Activated CD4-positive, alpha-beta T cell treated with anti-CD3 and anti-CD28 coated beads, Interleukin-2, amount 50 U/mL, for 1 hour (primary cell): ENCODE data around the gene RNF144B.
"Not testable (repeated sequence)": the region's sequence is repeated elsewhere in the genome, so short reads cannot be mapped to it uniquely, and the experiment has no call there.

Source experiments
- DNase-seq: peaks from one replicate; pipeline ENCODE4 v3.0.0-alpha.2; 2020

Gene RNF144B

DNA sequence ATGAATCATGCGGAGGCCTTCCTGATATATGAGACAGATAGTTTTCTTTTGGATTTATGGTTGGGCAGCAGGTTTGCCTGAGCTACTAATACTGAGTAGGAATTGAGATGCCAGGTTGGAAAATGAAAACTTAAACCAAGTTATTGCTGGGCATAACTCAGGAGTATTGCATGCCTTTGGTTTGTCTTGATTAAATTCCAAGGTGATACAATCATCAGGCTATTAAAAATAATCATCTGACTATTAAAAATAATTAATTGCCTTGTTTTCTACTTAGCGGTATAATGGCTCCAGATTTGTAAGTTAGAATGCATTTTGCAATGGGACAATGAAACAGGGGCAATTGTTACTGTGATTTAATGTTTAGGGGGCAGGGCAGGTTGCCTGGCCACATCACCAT is 15.5 kb upstream of the RNF144B start:
- DNase-seq, result no peak

DNA sequence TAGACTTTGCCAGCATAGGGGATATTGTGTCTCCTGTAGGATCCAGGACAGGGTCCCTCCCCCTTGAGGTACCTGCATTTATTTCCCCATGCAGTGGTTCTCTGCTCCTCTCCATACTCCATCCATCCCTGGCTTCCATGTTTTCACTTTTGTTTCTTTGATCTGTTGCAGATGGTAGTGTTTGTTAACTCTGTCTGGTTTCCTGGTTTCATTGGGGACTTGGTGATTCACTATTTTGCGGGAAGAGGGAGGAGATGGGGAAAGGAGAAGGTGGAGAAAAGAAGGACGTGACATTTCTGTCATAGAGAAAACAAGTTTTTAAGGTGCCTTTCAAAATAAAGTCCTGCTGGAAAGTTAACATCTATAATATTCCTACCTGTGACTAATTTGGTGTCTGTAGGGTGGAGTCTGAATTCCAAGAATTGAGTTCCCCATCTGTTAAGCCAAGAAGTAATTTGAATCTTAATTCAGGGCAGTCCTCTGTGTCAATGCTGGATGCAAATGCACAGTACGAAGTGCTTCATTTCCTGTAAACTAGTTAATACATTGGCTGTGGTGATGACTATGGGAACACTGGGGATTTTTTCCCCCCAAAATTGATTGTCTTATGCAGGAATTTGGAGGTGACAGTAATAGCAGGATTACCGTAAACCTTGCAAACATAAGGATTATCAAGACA is 6.9 kb upstream of the RNF144B start:
- DNase-seq, result no peak

DNA sequence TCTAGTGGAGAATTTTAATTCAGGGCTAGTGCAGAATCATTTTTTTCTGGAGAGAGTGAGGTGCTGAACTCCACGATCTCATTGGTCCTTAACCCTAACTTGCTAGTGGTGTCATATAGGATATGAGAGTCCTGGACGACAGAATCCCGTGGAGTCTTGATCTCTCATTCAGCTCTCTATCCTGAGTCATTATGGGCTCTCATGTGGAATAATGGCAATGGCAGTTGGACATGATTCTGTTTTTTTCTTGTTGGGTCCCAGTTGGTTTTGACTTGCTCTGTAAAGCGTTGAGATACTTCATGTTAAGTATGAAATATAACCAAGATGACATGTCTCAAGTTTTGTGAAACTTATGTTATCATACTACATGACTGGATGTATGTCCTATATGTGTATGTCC is 6.3 kb upstream of the RNF144B start:
- no peak for DNase-seq

DNA sequence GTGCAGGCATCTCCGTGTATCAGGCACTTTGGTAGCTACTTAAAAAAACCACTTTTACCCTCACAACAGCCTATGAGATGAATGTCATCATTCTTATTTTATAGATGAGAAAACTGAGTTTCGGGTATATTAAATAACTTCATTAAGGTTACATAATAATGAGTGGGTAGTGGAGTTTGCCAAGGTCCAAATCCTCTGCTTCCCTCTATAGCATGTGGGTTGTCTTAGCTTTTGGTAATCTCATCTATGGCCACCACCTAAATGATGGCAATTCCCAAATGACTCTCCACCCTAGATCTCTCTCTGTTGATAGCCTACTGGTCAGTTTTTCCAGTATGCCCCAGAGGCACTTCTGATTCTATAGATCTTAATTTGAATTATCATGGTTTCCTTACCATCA is 3.7 kb upstream of the RNF144B start:
- no peak for DNase-seq

DNA sequence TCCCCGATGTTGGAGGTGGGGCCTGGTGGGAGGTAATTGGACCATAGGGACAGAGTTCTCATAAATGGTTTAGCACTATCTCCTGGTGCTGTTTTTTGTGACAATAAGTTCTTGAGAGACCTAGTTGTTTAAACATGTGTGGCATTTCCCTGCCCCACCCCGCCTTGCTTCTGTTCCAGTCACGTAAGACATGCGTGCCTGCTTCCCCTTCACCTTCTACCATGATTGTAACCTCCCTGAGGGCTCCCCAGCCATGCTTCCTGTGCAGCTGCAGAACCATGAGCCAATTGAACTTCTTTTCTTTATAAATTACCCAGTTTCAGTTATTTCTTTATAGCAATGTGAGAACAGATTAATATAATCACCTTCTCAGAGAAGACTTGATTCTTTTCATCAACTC is 2.5 kb upstream of the RNF144B start:
- DNase-seq, result no peak

DNA sequence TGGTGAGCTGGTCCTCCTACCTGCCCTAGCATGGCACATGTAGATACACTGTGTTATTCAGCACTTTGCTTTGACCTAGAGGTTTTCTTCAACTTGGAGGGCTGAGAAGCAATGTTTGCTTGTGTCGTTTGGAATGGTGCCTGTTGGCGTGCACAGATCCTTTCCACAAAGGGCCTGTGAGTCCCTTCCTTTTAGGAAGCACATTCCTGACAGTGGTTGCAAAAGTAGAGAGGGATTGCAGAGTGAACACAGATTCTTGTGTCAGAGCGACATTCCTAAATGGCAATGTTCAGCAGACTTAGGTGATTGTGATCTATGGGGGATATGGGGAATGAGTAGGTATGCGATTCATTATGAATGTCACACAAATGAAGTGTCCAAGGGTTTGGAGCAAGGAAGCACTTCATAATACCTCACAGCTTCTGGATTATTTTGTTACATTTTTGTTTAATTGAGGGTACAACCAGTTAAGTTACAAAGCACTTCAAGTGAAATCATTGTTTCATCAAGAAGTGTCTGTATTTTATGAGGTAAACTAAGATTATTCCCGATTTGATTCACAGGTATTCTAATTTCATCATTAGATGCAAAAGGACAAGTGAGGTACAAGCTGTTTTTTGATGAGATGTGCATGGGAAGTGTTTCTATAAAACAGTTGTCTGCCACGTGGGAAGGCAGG is 713 bp upstream of the RNF144B start:
- DNase-seq, result no peak

DNA sequence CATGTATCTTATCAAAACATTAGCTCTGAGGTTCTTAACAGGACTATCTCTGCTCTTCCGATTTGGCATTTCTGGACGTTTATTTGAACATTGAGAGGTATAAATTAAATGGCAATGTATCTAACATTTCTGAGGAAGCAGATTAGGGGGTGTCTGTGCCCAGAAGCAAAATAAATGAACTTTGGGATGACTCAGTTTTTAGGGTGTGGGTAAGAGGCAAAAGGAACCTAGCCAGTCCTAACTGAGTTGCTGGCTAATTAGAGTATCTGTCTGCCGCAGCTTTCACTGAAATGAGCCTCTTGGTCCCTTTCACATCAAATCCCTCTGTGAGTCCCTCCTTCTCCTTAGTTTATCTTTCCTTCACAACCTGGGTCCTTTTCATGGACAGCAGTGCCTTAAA is 1.1 kb downstream of the RNF144B start:
- DNase-seq, result no peak

DNA sequence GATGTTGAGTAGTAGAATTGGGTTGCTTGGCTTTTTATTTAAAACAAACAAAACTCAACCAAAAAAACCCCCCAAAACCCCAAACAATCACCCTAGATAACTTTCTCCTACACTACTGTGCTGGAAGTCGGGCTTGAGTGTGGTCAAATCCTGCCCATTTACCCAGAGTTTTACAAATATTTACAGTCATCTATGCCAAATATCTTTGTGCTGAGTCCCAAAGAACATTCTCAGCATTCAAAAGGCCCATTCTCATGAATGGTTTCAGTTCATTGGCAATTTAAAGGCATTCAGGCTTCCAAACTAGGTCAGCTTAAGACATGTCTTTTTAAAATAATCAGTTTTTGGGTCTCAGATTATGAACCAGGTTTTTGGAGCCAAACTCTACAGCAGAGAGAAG is 1.8 kb downstream of the RNF144B start:
- no peak for DNase-seq

DNA sequence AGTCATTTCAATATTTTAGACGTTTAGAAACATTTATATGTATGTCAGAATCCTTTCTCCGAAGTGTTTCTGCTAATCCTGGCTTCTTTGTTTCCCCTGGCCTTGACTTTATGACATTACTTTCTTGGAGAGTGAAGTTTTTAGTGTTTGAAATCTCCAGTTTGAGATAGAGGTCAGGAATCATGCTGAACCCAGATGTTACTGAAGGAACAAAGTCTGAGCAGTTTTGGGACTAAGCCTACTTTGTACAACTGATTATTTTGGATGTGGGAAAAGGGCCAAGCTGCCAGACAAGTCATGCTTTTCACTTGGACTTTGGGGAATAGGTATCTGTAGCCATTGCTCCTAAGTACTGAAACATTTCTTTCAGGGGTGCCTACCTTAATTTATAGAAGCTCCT is 2.3 kb downstream of the RNF144B start:
- DNase-seq, result no peak

DNA sequence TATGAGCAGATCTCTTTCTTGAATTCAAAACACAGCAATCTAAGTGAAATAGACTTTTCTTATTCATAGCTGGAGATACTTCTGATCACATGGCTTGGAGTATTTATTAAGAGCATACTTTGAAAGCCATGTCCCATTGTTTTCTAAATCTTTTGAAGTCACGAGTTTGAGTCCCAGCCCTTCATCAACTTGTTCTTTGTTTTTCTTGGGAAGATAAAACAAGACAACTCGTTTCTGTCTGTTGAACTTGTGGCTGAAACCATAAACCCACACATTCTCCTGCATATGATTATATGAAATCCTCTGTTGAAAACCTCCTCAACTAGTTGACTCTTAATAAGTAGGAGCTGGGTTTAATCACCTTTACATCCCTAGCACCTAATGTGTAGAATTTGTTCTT is 3.3 kb downstream of the RNF144B start:
- DNase-seq, result no peak

DNA sequence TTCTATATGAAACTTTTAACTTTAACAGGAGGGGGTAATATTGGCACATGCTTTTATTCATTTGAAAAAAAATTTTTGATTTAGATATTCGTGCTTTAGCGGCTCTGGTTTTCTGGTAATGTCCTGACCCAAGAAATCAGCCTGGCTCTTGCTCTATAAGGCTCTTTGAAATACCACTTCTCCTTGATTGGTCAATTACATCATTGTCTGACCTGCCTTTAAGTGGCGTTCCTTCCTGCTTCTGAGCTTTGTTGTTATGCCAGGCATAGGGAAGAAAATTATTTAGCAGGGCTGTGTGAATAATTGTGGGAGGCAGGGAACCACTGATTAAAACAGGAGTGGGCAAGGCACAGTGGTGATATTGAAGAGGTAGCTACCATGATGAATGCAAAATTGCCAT is 3.9 kb downstream of the RNF144B start:
- DNase-seq, result no peak

DNA sequence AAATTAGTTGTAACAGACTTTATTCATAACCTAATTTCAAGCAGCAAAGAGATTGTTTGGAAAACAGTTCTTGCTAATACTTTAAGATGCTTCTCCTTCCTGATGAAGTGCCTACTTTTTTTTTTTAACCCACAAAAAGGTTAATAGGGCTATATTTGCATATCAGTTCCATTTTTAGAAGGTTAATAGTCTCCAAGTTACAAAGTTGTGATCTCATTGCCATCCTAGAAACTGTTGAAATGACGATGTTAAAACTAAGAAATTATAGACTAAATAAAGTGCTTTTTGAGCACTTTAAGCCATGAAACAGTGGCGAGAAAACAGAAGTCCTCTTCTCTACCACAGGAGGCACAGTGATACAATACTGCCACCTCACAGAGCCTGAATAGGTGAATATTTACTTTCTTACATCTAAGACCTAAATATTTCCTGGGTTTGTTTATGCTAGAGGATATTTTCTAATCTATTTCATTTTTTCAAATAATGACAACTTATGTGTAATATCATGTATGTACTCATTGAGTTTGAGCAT is 5.3 kb downstream of the RNF144B start:
- DNase-seq, result no peak

DNA sequence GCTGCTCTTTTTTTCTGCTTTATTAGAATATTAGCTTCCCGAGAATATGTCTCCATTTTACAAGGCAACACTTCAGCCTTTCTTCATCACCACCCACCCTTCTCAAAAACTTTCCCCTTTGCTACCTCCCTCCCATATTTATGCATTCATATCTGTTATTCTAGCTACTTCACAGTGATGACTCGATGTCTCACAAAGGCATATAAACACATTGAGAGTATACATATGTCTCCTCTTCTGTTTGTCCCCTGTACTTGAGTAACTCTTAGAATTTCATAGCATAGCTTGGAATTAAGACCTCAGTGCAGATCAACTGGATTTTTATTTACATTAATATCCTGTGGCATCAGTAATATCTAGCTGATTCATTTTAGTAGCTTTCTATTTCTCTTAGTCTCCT is 6.5 kb downstream of the RNF144B start:
- no peak for DNase-seq

DNA sequence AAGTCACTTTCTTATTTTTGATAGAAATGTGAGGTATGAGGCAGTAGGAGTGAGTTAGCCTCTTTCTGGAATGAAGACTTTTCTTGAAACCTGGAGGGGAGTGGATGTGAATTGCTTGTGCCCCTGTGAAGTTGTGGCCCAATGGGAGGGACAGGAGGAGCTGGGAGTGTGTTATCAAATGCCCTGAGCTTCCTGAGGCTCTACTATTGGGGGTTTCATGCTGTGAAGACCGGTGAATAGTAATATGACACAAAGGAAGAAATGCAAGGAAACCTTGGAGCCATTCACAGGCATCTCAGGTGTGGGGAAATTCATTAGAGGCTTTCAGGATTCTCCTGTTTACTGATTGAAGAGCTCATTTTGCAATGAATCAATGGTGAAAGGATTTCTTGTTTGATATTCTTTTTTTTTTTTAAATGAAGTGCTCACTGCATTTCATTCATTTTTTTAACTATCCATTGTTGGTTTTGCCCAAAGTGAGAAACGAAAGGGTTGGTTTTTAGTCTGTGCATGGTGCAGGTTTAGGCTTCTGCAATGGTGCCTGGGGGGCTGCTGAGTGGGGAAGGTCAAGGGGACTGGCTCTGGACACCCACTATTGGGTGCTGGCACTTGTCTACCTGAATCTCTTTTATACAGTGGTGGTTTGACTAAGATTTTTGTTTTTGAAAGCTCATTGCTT is 8.2 kb downstream of the RNF144B start:
- no peak for DNase-seq

DNA sequence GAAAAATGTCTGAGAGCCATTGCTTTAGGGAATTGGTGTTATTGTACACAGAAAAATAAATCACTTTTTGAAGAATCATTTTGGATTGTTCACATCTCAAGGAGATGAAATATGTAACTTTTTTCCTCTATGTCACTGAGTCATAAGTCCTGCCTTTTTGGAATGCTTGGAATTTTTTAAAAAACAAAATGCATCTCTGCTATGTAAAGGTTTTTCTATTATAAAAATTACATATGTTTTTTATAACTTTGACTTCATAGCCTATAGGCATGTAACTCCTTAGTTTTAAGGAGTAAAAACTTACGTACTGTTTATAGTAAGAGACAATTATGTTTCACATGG is 8.7 kb downstream of the RNF144B start:
- DNase-seq, result no peak

DNA sequence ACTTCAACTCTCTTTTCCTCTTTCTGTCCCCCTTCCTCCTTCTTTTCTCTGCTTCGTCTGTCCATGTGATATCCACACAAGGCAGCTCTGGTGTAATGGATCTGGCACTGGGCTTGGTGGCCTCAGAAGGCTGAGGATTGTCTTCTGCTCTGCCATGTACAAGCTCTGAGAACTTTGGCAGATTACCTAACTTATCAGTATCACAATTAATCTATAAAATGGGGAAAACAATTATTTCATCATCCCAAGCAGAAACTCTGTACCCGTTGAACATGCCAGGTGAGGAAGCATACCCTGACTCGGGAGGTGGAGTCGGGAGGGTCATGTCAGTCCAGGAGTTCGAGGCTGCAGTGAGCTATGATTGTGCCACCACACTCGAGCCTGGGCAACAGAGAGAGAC is 10.6 kb downstream of the RNF144B start:
- no peak for DNase-seq

DNA sequence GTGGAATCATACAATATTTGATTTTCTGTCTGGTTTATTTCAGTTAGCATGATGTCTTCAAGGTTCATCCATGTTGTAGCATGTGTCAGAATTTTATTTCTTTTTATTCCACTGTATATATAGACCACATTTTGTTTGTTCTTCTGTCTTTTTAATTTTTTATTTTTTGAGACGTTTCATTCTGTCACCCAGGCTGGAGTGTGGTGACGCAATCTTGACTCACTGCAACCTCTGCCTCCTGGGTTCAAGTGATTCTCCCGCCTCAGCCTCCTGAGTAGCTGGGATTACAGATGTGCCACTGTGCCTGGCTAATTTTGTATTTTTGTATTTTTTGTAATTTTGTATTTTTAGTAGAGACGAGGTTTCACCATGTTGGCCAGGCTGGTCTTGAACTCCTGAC is 11.1 kb downstream of the RNF144B start:
- DNase-seq, result not testable (repeated sequence)

DNA sequence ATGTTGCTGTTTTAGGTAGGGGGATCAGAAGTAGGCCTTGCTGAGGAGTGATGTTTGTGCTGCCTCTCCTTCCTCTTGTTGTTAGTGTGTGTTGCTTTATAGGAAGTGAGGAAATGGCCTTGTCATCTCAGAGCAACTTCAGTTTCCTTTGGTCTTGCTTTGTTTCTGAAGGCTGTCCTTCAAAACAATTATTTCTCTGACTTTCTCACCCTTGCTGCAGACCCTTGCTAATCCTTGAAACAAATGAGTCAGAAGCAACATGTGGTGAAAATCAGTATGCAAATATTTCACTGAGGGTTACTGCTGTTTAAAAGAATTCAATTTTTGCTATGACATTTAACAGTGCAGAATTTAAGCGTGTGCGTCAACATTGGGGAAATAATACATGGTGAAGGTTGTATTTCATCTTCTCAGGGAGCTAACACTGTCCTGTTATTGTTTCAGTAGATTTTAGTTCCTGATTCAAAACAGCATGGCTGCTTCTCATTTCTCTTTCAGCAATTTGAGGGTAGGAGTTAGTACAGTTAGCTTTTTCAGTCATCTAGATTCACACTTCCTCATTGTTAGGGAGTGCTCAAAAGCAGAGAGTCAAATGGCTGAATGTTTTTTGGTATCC is 13.8 kb downstream of the RNF144B start:
- DNase-seq, result no peak

DNA sequence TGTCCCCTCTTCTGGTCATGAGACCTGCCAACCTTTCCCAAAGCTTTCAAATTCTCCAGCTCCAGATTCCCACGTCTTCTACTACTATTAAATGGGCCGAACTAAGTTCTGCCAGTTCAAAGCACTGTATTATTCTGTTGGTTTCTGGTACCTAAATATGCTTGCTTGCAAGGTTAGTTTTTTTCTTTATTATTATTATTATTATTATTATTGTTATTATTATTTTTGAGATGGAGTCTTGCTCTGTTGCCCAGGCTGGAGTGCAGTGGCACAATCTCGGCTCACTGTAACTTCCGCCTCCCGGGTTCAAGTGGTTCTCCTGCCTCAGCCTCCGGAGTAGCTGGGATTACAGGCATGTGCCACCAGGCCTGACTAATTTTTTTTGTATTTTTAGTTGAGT is 17.8 kb downstream of the RNF144B start:
- DNase-seq, result not testable (repeated sequence)

DNA sequence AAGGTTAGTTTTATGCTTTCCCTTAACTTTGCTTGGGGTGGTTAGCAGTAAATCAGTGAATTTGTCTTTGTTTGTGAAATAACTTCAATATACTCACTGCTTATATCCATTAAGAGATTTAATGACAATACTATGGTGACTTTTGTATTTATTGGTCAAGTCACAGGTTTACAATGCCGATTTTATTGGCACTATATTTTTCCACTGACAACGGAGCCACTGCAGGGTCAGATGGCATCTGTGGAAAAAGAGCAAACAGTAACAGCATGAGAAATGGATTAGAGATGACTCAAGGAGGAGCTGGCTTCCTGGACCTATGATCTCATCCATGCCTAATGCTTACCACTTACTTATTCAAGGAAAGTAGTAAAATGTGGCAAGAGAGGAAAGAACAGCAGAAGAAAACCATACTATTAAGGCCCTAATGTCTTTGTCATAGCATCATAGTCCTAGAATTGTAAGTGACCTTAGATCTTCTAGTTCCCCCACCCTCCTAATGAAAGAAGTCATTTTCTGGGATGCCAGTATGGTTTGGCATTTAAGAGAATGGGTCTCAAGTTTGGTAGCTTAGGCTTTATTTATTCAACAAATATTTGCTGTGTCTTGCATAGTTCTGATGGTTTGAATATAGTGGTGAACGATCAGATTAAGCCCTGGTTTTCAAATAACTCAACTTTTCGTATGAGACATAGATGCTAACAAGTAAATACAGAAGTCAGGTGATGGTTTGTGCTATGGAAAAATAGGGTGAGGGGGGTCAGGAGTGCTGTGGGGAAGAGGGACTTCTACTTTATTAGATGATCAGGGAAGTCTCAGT is 18.5 kb downstream of the RNF144B start:
- DNase-seq, result no peak

DNA sequence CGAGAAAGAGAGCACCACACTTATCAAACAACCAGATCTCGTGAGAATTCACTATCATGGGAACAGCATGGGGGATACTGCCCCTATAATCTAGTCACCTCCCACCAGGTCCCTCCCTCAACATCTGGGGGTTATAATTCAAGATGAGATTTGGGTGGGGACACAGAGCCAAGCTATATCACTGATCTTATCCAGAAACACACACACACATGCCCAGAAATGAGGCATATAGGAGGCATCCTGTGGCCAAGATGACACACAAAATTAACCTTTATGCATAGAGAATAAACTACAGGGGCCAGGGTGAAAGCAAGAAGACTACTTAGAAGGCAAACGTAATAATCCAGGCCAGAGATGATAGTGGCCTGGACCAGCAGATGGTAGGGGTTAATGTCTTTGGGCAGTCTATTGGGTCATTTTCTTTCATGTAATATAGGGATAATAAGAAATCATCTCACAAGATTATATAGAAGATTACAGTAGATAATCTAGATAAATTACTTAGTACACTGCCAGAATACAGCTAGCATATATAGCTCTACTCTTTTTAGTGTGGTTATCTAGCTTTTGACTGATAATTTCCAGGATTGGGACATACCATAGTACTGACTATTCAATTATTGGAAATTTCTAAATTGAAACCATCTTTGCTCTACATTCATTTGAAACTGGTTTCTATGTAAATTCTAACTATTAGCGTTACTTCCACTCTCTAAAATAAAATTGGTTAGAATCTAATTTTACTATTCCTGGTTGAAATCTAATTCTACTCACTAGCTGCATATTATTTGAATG is 20.0 kb downstream of the RNF144B start:
- no peak for DNase-seq

DNA sequence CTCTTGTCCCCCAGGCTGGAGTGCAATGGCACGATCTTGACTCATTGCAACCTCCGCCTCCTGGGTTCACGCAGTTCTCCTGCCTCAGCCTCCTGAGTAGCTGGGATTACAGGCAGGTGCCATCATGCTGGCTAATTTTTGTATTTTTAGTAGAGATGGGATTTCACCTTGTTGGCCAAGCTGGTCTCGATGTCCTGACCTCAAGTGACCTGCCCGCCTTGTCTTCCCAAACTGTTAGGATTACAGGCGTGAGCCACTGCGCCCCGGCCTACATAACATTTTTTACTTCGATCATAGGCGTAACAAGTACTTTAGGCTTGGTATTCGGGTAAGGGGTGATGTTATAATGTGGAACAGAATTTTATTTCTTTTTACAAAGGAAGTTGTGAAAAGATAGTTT is 22.5 kb downstream of the RNF144B start:
- DNase-seq, result not testable (repeated sequence)
